H1 (cell line): ENCODE results near the gene ENAH. TPM values are rescaled to one million over a fixed set of nuclear protein-coding genes. Genes with fewer than 3 reads are reported as not detected.

Source experiments
- polyA plus RNA-seq, 7 experiments: library from polyadenylated mRNA; depleted of rRNA in 3 of 7; stranded (reverse) in 5 of 7; unstranded in 2 of 7; fragments of >200 nt in 5 of 7; fragments of 200-250 nt in 2 of 7; gene quantifications; 1 replicate in 5 of 7; 2 replicates in 1 of 7; 4 replicates in 1 of 7; pipeline versions ENCODE4 v1.2.1 to v1.2.3, GENCODE V29; 2011 to 2013; ENCODE audit warnings: missing spikeins in 2 of 7, mixed read lengths in 2 of 7
- total RNA-seq: library from RNA; stranded (reverse); fragmentation: NEBNext Ultra II Directional; extraction: Animal tissue kit (Norgen Biotek cat#: 25700); gene quantifications from 2 replicates; pipeline ENCODE4 v1.2.1, GENCODE V29; 2021

The ENAH gene
- total and polyA plus RNA-seq, 2 of the 8 experiments (the other 6 are each of a cell fraction or from before 2014, with no cell fraction given) = 39.1 to 335 TPM

Other genes starting within 250 kb of the ENAH start
- gene LBR, start 225.1 kb downstream of the ENAH start, total RNA-seq = 89.8 and 93.0 TPM in 2 replicates
- 32.1 and 39.1 TPM in 2 replicates for gene LBR, start 225.1 kb downstream of the ENAH start, polyA plus RNA-seq (2011; rRNA removed)
- 446 and 448 TPM in 2 replicates for gene SRP9, start 124.7 kb upstream of the ENAH start, total RNA-seq
- gene SRP9, start 124.7 kb upstream of the ENAH start, polyA plus RNA-seq (2011; rRNA removed) = 342 and 572 TPM in 2 replicates
- 79.1 and 80.0 TPM in 2 replicates for gene EPHX1, start 157.0 kb upstream of the ENAH start, total RNA-seq
- gene EPHX1, start 157.0 kb upstream of the ENAH start, polyA plus RNA-seq (2011; rRNA removed) = 45.3 and 47.6 TPM in 2 replicates
- gene TMEM63A, start 229.3 kb upstream of the ENAH start, total RNA-seq = 41.2 and 55.4 TPM in 2 replicates
- gene TMEM63A, start 229.3 kb upstream of the ENAH start, polyA plus RNA-seq (2011; rRNA removed) = 26.1 and 38.5 TPM in 2 replicates
- gene LEFTY1, start 236.0 kb upstream of the ENAH start, total RNA-seq = 8.4 and 11.7 TPM in 2 replicates
- gene LEFTY1, start 236.0 kb upstream of the ENAH start, polyA plus RNA-seq (2011; rRNA removed) = 4.5 and 7.3 TPM in 2 replicates